GM19372 (cell line): ENCODE data around the gene SYNGR2.

Source experiments
- ATAC-seq: cut with Tn5 transposase; IDR thresholded peaks from one replicate; pipeline ENCODE4 v1.9.1; 2021; ENCODE audit warnings: mild to moderate bottlenecking, low read depth, moderate library complexity; ENCODE audit not compliant: unreplicated experiment

SYNGR2 gene

DNA sequence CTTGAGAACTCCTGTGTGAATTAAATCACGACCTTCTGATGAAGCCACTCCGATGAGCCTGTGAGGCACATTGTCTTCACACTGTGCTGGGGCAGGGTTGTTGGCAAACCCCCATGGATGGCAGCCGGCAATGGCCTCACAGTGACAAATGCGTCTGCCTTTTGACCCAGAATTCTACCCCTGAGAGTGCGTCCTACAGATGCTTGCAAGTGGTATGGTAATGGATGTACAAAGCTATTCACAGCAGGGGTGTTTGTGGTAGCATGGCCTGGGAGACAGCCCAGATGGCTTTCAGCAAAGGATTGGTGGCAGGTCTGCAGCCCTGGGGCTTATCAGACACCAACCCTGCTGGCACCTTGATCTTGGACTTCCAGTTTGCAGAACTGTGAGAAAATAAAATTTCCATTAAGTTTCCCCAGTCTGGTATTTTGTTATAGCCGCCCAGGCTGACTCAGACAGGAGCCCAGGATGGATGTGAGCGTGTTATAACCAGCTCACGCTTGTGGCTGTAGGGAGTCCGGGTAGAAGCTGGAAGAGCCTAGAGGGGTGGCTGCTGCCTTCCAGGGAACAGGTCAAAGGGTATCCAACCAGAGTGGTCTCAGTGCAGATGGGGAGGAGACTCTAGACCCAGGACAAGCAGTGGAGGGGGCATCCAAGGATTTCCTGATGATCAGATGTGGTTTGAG lies 28.9 kb downstream of the SYNGR2 start:
- no peak for ATAC-seq

DNA sequence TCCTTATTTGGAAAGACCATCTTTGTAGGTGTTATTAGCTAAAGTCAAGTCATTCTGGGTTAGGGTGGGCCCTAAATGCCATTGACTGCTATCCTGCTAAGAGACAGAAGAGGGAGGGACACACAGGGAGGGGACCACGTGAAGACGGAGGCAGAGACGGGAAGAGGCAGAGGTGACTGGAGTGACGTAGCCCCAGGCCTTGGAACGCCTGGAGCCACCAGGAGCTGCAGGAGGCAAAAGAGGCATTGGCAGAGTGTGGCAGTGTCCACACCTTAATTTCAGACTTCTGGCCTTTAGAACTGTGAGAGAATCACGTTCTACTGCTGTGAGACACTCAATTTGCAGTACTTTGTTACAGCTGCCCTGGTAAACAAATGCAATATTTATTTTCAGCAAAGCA lies 32.1 kb downstream of the SYNGR2 start:
- no peak for ATAC-seq

DNA sequence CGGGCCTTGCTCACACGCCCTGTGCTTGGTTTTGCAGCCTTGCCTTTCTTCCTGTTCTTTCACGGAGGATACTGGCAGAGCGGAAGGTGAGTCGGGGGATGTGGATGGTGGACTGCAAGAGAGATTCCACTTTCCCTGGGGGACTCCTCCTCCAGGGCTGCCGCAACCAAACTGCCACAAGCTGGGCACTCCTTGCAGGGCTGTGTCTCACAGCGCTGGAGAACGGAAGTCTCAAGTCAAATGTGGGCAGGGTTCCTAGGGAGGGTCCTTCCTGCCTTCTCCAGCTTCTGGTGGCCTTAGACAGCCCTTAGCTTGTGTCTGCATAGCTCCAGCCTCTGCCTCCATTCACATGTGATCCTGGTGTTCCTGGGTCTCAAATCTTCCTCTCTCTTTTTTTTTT lies 34.3 kb downstream of the SYNGR2 start:
- ATAC-seq: no peak

DNA sequence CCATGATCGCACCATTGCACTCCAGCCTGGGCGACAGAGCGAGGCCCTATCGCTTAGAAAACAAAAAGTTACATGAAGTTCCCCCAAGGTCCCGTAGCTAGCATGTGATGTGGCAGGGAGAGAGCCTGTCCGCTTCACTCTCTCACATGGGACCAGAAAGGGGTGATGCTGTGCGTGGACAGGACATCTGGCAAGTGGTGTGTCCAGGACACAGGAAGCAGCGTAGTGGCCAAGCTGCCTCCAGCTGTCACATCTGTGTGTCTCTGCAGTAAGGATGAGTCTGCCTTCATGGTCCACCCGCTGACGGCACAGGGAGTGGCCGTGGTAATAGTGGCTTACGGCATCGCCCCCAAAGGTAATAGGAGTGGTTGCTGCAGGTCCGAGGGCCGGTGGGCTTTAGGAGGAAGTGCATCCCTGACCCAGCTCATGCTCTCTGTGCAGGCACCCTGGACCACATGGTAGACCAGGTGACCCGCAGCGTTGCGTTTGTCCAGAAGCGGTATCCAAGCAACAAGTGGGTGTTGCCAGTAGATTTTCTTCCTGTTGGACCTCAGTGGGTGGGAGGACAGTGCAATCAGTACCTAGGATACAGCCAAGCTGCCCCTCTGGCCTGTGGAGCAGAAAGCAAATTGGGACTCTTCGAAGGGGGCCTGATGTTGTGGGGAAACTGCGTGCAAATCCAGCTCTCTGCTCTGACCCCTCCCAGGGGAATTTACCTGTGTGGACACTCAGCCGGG lies 36.2 kb downstream of the SYNGR2 start:
- ATAC-seq: no peak

DNA sequence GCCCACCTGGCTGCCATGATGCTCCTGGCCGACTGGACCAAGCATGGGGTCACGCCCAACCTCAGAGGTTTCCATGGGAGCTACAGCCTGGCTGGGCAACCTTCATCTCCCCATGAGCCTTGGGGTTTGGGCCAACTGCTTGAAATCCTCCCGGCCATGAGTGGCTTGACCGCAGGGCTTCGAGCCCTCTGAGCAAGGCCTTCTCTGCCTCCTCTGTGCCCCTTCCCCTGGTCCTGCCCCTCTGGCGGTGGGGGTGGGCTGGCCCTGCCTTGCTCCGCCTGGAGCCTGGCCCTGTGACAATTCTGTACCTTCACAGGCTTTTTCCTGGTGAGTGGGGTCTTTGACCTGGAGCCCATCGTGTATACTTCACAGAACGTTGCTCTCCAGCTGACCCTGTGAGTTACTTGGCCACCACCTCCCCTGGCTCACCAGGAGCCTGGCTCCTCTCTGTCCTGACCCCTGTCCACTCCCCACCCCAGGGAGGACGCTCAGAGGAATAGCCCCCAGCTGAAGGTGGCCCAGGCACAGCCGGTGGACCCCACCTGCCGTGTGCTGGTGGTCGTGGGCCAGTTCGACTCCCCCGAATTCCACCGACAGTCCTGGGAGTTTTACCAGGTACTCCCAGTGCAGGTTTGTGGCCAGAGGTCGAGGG lies 36.9 kb downstream of the SYNGR2 start:
- ATAC-seq: no peak

DNA sequence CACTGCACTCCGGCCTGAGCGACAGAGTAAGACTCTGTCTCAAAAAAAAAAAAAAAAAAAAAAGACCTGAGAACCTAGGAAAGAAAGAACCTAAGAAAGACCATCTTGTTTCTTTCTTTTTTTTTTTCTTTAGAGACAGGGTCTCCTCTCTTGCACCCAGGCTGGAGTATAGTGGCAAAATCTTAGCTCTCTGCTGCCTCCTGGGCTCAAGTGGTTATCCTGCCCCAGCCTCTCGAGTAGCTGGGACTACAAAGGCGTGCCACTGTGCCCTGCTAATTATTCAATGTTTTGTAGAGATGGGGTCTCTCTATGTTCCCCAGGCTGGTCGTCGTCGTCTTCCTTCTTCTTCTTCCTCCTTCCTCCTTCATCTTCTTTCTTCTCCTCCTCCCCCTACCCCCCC lies 37.9 kb downstream of the SYNGR2 start:
- no peak for ATAC-seq

DNA sequence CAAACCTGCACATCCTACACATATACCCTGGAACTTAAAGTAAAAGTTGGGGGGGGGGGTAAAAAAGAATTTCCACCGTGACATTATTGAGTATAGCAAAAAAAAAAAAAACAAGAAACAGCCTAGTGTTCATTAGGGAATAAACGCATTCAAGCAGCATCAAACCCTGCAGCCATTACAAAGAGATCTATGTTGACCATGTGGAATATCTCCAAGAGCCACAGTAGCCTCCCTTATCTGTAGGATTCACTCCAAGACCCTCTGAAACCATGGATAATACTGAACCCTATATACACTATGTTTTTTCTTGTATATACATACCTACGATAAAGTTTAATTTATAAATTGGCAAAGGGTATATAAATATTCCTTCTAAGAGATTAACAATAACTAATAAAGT lies 40.1 kb downstream of the SYNGR2 start:
- no peak for ATAC-seq

DNA sequence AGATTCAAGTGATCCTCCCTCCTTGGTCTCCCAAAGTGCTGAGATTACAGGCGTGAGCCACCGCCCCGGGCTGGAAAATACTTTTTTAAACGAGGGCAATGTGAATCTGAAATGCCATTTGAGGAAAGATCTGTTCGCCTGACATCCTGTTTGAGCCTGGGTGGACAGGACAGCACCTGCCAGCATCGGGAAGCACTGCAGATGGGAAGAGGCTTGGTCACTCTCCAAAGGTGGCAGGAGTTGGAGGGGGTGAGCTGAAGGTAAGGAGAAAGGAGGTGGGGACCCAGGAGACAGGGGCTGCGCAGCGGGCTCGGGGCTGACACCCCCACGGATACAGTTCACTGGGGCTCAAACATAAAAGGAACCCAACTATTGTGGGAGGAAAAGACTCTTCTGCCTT lies 41.7 kb downstream of the SYNGR2 start:
- no peak for ATAC-seq

DNA sequence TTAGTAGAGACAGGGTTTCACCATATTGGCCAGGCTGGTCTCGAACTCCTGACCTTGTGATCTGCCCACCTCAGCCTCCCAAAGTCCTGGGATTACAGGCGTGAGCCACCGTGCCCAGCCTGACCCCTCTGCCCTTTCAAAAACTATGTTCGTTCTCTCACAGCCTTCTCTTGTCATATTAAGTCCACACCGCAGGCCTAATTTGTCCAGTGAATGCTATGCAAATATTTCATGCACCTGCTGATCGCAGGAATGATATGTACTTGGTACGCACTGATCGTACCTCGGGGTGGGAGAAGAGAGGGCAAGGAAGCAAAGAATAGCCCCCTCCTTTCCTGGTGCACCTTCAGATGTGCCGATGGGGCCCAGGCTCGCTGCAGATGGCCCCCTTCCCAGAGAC lies 42.7 kb downstream of the SYNGR2 start:
- no peak for ATAC-seq

DNA sequence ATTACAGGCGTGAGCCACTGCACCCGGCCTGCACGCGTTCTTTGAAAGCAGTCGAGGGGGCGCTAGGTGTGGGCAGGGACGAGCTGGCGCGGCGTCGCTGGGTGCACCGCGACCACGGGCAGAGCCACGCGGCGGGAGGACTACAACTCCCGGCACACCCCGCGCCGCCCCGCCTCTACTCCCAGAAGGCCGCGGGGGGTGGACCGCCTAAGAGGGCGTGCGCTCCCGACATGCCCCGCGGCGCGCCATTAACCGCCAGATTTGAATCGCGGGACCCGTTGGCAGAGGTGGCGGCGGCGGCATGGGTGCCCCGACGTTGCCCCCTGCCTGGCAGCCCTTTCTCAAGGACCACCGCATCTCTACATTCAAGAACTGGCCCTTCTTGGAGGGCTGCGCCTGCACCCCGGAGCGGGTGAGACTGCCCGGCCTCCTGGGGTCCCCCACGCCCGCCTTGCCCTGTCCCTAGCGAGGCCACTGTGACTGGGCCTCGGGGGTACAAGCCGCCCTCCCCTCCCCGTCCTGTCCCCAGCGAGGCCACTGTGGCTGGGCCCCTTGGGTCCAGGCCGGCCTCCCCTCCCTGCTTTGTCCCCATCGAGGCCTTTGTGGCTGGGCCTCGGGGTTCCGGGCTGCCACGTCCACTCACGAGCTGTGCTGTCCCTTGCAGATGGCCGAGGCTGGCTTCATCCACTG lies 45.8 kb downstream of the SYNGR2 start, which contains the start of gene BIRC5:
Gene BIRC5 (plus strand): TSS at position 238 of the 690 bp plus-strand sequence. CDS start 64 bp downstream, at position 302.
- peak; percentile 85 for ATAC-seq

DNA sequence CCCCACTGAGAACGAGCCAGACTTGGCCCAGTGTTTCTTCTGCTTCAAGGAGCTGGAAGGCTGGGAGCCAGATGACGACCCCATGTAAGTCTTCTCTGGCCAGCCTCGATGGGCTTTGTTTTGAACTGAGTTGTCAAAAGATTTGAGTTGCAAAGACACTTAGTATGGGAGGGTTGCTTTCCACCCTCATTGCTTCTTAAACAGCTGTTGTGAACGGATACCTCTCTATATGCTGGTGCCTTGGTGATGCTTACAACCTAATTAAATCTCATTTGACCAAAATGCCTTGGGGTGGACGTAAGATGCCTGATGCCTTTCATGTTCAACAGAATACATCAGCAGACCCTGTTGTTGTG lies 46.3 kb downstream of the SYNGR2 start:
- no peak for ATAC-seq

DNA sequence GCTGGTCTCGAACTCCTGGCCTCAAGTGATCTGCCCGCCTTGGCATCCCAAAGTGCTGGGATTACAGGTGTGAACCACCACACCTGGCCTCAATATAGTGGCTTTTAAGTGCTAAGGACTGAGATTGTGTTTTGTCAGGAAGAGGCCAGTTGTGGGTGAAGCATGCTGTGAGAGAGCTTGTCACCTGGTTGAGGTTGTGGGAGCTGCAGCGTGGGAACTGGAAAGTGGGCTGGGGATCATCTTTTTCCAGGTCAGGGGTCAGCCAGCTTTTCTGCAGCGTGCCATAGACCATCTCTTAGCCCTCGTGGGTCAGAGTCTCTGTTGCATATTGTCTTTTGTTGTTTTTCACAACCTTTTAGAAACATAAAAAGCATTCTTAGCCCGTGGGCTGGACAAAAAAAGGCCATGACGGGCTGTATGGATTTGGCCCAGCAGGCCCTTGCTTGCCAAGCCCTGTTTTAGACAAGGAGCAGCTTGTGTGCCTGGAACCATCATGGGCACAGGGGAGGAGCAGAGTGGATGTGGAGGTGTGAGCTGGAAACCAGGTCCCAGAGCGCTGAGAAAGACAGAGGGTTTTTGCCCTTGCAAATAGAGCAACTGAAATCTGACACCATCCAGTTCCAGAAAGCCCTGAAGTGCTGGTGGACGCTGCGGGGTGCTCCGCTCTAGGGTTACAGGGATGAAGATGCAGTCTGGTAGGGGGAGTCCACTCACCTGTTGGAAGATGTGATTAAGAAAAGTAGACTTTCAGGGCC lies 51.2 kb downstream of the SYNGR2 start:
- ATAC-seq: no peak
